22Rv1 (cell line): ENCODE data around the gene PAXX.

Experiments used
- CTCF ChIP-seq: fragments of 450-650 bp; IDR thresholded peaks from 2 replicates; pipeline ENCODE4 v1.5.1; 2017; ENCODE audit warnings: mild to moderate bottlenecking
- ZFX ChIP-seq: fragments of 450-650 bp; IDR thresholded peaks from 2 replicates; pipeline ENCODE4 v1.6.1; 2017; ENCODE audit warnings: antibody characterized with exemption, borderline replicate concordance

GRCh38 chr9:137039611-137040366 is 47.6 kb downstream of the PAXX start:
- no peak for TF ChIP-seq CTCF
- no peak for TF ChIP-seq ZFX
